OCI-LY1 (cell line): Measurements from ENCODE around the gene OR13C9.

ENCODE experiments used
- CTCF ChIP-seq: fragments of 200-600 bp; sonication (generic), shearing (Covaris generic); IDR thresholded peaks from 2 replicates; pipeline ENCODE4 v1.5.1; 2017; ENCODE audit warnings: mild to moderate bottlenecking, antibody characterized with exemption, low read length, moderate library complexity, mixed read lengths
- EZH2 ChIP-seq: fragments of 200-600 bp; sonication (generic), shearing (Covaris generic); IDR thresholded peaks from 2 replicates; pipeline ENCODE4 v1.8.0; 2017; ENCODE audit warnings: borderline replicate concordance, mixed run types, mild to moderate bottlenecking, antibody characterized with exemption, low read length, moderate library complexity, mixed read lengths

- TF ChIP-seq CTCF (no peak; the same call in 1 of the 2 replicates), EZH2 (no peak)
Measured at GRCh38 chr9:104608336-104608735, 9.7 kb downstream of the OR13C9 start.
